ENCODE data around the gene ZBP1.

GRCh38 chr20:57568960-57569359 lies 51.3 kb downstream of the ZBP1 start:
- TF ChIP-seq CTCF (conservative IDR thresholded peaks at IDR 0.05; ENCODE audit: low read depth, low read length) (no peak), EZH2 (IDR thresholded peaks at IDR 0.05; ENCODE audit: low read length, unreplicated experiment) (no peak), EZH2phosphoT487 (IDR thresholded peaks at IDR 0.05; ENCODE audit: borderline replicate concordance, low read length) (no peak)
